Colonic mucosa (tissue), 4 donors: ENCODE results near the gene C1QTNF8. TPM values are rescaled to one million over a fixed set of nuclear protein-coding genes. Genes with fewer than 3 reads are reported as not detected.

Experiments
- DNase-seq: peaks from one replicate; pipeline ENCODE4 v3.0.0-alpha.2; 2020
- H3K27ac ChIP-seq: fragments of 200-600 bp; one replicate; pipeline ENCODE4 v1.8.0; 2021
- H3K27me3 ChIP-seq: fragments of 200-600 bp; one replicate; pipeline ENCODE4 v1.8.0; 2021
- H3K36me3 ChIP-seq: fragments of 200-600 bp; one replicate; pipeline ENCODE4 v1.8.0; 2021
- H3K4me1 ChIP-seq: fragments of 200-600 bp; one replicate; pipeline ENCODE4 v1.8.0; 2021; ENCODE audit warnings: mild to moderate bottlenecking
- H3K4me3 ChIP-seq: fragments of 200-600 bp; one replicate; pipeline ENCODE4 v1.8.0; 2021
- H3K9ac ChIP-seq, 2 donors: one replicate each; pipeline ENCODE4 v1.7.0; 2013; ENCODE audit warnings: control low read depth in 2 of 2, low read depth in 2 of 2, low read length in 2 of 2
- H3K9me3 ChIP-seq: fragments of 200-600 bp; one replicate; pipeline ENCODE4 v1.8.0; 2021
- intact Hi-C: fragments of 100-400 bp; cut with DNase I; formaldehyde crosslinking; loops from one replicate; pipeline ENCODE4 v1.14.1; 2022
- total RNA-seq, 2 donors: library from RNA; stranded (reverse); fragmentation: NEBNext Ultra II Directional in 1 of 2; extraction: Animal tissue kit (Norgen Biotek cat#: 25700) in 1 of 2; gene quantifications; one replicate each; pipeline ENCODE4 v1.2.1, GENCODE V29; 2021
- TF ChIP-seq, protein P1 (sequence below): fragments of 200-600 bp; IDR thresholded peaks from one replicate; pipeline ENCODE4 v1.8.0; 2022; ENCODE audit warnings: antibody characterized with exemption, mild to moderate bottlenecking
- donor health status: healthy.
- donor health status: DM: no; HTN: no; CAD: no.
- donor health status: DM: no; HTN: no; CAD: no.

C1QTNF8 gene
- total RNA-seq, 2 donors from 2014 or later = not detected

DNA sequence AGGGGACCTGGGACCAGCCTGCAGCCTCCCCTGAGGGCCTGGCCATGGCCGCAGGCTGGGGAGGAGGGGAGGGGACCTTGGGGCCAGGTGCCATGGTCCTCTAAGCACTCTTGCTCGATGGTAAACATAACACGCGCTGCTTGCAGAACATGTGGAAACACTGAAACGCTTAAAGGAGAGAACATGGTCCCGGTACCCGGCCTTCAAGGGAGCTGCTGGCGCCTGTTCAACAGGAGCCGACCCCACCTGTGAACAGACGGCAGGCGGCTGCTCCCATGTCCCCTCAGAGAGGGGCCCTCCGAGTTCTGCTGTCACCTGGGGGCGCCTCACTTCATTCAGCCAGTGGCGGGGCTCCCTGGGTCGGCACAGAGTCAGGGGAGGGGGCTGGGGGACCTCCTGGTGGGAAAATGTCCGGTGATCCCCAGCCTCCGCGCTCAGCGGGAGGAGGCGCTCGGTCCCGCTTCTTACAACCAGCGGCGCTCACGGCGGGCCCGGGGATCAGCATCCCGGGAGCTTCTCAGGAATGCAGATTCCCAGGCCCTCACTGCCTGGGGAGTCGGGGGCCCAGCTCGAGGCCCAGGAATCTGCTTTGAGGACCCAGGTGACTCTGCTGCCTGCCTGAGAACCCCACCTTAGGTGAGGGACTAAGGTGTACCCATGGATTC is 24.4 kb downstream of the C1QTNF8 start:
- intact Hi-C loops = no loop called here
- H3K4me3 ChIP-seq = no peak overlapping the region
- no peaks in the 10 kb centered on the region for H3K36me3 ChIP-seq
- H3K27ac ChIP-seq = no peak overlapping the region
- H3K4me1 ChIP-seq = no peaks in the 10 kb centered on the region
- TF ChIP-seq, protein P1, sequence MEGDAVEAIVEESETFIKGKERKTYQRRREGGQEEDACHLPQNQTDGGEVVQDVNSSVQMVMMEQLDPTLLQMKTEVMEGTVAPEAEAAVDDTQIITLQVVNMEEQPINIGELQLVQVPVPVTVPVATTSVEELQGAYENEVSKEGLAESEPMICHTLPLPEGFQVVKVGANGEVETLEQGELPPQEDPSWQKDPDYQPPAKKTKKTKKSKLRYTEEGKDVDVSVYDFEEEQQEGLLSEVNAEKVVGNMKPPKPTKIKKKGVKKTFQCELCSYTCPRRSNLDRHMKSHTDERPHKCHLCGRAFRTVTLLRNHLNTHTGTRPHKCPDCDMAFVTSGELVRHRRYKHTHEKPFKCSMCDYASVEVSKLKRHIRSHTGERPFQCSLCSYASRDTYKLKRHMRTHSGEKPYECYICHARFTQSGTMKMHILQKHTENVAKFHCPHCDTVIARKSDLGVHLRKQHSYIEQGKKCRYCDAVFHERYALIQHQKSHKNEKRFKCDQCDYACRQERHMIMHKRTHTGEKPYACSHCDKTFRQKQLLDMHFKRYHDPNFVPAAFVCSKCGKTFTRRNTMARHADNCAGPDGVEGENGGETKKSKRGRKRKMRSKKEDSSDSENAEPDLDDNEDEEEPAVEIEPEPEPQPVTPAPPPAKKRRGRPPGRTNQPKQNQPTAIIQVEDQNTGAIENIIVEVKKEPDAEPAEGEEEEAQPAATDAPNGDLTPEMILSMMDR = no peak
- H3K9ac ChIP-seq = no peak overlapping the region
- DNase-seq = no peak
- peaks cover 44% of the 10 kb centered on the region for H3K27me3 ChIP-seq
- H3K9me3 ChIP-seq = no peaks in the 10 kb centered on the region

DNA sequence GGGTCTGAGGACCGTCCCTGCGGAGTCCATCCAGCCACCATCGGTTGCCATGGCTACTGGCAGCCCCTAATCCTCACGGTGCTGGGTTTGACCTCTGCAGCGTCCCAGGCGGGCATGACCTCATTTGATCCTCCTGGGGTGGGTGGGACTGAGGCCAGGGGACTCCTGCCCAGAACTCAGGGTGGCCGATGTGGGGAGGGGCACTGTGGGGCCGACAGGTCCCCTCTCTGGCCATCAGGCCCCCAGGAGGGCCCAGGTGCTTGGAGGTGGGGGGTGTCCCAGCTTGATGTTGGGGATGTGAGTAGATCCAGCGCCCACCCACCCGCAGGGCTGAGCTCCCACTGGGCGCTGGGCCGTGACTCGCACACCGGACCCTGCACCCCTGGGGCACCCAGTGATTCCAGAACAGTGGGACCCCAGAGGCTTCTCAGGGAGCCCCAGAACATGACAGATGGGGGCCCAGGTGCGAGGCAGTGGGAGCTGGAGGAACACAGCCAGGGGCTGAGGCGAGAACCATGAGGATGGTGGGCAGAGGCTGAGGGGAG is 25.1 kb downstream of the C1QTNF8 start:
- Histone ChIP-seq H3K9ac (no peak overlapping the region), H3K27ac (no peak overlapping the region), H3K4me1 (no peaks in the 10 kb centered on the region), H3K36me3 (no peaks in the 10 kb centered on the region), H3K4me3 (no peak overlapping the region), H3K27me3 (peaks cover 44% of the 10 kb centered on the region), H3K9me3 (no peaks in the 10 kb centered on the region)
- no peak for DNase-seq
- TF ChIP-seq, protein P1 = no peak
- intact Hi-C loops = no loop called here

DNA sequence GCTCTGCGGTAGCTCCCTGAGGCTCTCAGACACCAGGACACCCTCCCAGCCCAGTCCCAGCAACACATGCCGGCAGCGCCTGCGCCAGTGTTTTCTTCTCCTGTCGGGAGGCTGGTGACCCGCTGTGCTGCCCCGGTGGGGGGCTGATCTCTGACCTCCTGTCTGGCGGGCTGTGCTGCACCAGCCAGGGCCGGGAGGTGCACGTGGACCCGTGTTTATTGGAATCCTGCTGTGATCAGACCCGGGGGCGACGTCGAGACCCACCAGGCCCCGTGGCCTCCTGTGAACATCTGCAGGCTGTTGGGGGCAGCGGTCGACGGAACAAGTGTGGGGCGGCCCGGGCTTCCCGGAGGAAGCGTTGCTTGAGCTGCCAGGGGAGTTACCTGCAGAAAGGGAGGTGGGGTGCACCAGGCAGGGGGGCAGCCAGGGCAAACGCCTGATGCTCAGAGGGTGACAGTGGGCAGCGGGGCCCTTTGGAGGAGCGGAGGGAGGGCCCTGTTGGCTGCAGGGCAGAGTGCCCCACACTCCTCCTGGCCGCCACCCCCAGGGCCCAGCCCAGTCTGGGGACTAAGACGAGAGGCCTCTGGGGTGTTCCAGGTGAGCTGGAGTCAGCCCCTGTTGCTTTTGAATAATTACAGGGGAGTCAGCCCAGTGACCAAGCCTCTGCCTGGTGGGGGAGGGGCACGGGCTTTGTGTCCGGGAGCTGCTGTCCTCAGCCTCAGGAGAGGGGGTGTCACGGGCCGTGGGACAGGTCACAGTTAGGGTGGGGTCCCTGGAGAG is 25.8 kb downstream of the C1QTNF8 start:
- TF ChIP-seq, protein P1 = no peak
- no peak for DNase-seq
- peaks cover 46% of the 10 kb centered on the region for H3K27me3 ChIP-seq

DNA sequence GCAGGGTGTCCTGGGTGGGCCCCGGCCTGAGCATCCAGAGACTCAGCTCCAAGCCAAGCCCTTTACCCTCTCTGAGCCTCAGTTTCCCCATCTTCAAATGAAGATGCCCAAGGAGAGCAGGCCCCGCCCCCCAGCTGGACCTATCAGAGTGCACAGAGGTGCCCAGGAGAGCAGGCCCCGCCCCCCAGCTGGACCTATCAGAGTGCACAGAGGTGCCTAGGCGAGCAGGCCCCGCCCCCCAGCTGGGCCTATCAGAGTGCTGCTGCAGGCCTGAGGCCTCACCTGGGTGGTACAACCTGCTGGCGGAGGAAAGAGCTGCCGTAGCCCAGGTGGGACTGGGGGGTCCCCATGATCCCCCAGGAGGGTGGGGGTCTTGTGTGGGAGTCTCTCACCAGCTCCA is 26.9 kb downstream of the C1QTNF8 start:
- peaks cover 46% of the 10 kb centered on the region for H3K27me3 ChIP-seq
- H3K9me3 ChIP-seq = no peaks in the 10 kb centered on the region
- DNase-seq = no peak
- TF ChIP-seq, protein P1 = no peak
- no peaks in the 10 kb centered on the region for H3K36me3 ChIP-seq
- no peak overlapping the region for H3K27ac ChIP-seq
- no peaks in the 10 kb centered on the region for H3K4me1 ChIP-seq
- H3K9ac ChIP-seq = no peak overlapping the region
- no peak overlapping the region for H3K4me3 ChIP-seq
- intact Hi-C loops = no loop called here

More for the DNA sequence above, 25.8 kb downstream of the C1QTNF8 start:
- Histone ChIP-seq H3K9me3 (no peaks in the 10 kb centered on the region), H3K27ac (no peak overlapping the region), H3K4me3 (no peak overlapping the region), H3K36me3 (no peaks in the 10 kb centered on the region), H3K9ac (no peak overlapping the region), H3K4me1 (no peaks in the 10 kb centered on the region)
- intact Hi-C loops = no loop called here

DNA sequence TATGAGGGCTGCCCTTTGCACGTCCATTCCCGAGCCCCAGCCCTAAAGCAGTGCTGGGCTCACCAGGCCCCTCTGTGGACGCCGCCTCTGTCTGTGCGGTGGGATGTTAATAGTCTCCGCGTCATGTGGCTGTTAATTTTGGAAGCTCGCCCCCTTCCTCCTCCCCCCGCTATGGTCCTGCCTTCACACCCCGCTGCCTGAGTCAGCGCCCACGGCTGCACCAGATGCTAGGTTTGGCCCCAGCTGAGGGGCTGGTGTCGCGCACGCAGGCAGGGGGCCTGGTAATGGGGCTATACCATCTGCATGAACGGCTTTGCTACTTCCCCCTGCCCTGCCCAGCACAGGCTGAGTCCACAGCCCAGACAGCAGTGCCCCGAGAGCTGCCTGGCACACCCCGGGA is 27.6 kb downstream of the C1QTNF8 start:
- H3K9me3 ChIP-seq = no peaks in the 10 kb centered on the region
- no peaks in the 10 kb centered on the region for H3K36me3 ChIP-seq
- H3K9ac ChIP-seq = no peak overlapping the region
- no peak overlapping the region for H3K27ac ChIP-seq
- no peak for DNase-seq
- H3K27me3 ChIP-seq = peaks cover 41% of the 10 kb centered on the region
- intact Hi-C loops = no loop called here
- TF ChIP-seq, protein P1 = no peak
- no peak overlapping the region for H3K4me3 ChIP-seq
- no peaks in the 10 kb centered on the region for H3K4me1 ChIP-seq
